Breast epithelium (tissue), 4 donors: ENCODE results near the gene ULBP1. TPM values are rescaled to one million over a fixed set of nuclear protein-coding genes. Genes with fewer than 3 reads are reported as not detected.

Source experiments
- DNase-seq, 2 donors: peaks; one replicate each; pipeline ENCODE4 v3.0.0-alpha.2; 2019; ENCODE audit warnings: low spot score in 2 of 2
- H3K27ac ChIP-seq, 2 donors: fragments of 200-600 bp; sonication (generic) in 1 of 2; one replicate each; pipeline ENCODE4 v1.5.1; 2016 to 2019; ENCODE audit warnings: mild to moderate bottlenecking in 1 of 2
- H3K27me3 ChIP-seq, 2 donors: fragments of 200-600 bp; sonication (generic) in 1 of 2; one replicate each; pipeline versions ENCODE4 v1.5.1 to v1.6.0; 2017 to 2019; ENCODE audit warnings: control low read depth in 1 of 2, mild to moderate bottlenecking in 1 of 2
- H3K36me3 ChIP-seq: fragments of 200-600 bp; one replicate; pipeline ENCODE4 v1.5.1; 2019
- H3K4me1 ChIP-seq, 2 donors: fragments of 200-600 bp; sonication (generic); one replicate each; pipeline ENCODE4 v1.5.1; 2016 to 2019; ENCODE audit warnings: control low read depth in 1 of 2
- H3K4me3 ChIP-seq, 3 donors: fragments of 200-600 bp; sonication (generic); 1 replicate in 2 of 3; 2 replicates in 1 of 3; pipeline ENCODE4 v1.5.1; 2016 to 2019; ENCODE audit warnings: mild to moderate bottlenecking in 3 of 3, moderate library complexity in 2 of 3
- H3K9me3 ChIP-seq, 2 donors: fragments of 200-600 bp; sonication (generic) in 1 of 2; one replicate each; pipeline ENCODE4 v1.5.1; 2016 to 2019; ENCODE audit warnings: control low read depth in 1 of 2
- CTCF ChIP-seq, 3 donors: fragments of 450-650 bp; IDR thresholded peaks; one replicate each; pipeline ENCODE4 v1.5.1; 2016 to 2017; ENCODE audit warnings: antibody characterized with exemption in 3 of 3, mild to moderate bottlenecking in 3 of 3, moderate library complexity in 3 of 3
- POLR2A ChIP-seq: fragments of 450-650 bp; IDR thresholded peaks from one replicate; pipeline ENCODE4 v1.6.1; 2016; ENCODE audit warnings: antibody characterized with exemption, mild to moderate bottlenecking, moderate library complexity
- POLR2AphosphoS5 ChIP-seq, 3 donors: sonication (generic); formaldehyde crosslinking; IDR thresholded peaks; one replicate each; pipeline ENCODE4 v1.6.1; 2017; ENCODE audit warnings: antibody characterized with exemption in 3 of 3
- intact Hi-C: fragments of 100-400 bp; cut with DNase I; formaldehyde crosslinking; loops from one replicate; pipeline ENCODE4 v1.15.1; 2023; ENCODE audit warnings: low total_unique reads
- total RNA-seq, 3 donors: library from RNA; depleted of rRNA; stranded (reverse); fragments of >200 nt; gene quantifications; one replicate each; pipeline ENCODE4 v1.1.0, GENCODE V29; 2016

ULBP1 gene
- total RNA-seq, 3 donors from 2014 or later, result under 0.01 to 0.29 TPM; not detected in 1

DNA sequence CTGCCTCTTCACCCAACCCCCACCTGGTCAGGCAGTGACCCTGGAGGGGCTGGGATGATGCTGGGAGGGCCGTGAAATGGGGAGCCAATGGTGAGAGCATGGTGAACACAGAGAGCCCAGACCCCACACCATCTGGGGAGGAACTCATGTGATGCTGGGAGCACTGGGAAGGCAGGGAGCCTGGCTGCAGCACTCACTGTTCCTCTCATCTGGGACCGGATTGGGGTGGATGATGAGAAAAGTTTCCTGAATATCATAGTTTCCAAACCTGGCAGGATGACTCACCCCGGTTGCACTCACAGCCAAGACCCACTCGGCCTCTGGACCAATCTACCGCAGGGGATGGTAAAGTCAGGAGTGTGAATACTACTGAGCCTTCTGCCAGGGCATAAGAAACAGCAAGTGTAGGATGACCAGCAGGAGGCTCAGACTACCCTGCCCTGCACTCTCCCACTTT lies 21.8 kb downstream of the ULBP1 start:
- H3K9me3 ChIP-seq, result peaks cover 0 to 5% of the 10 kb centered on the region in 2 donors
- no peak for TF ChIP-seq CTCF (IDR thresholded peaks at IDR 0.05)
- no peak for TF ChIP-seq POLR2A
- TF ChIP-seq POLR2AphosphoS5 (IDR thresholded peaks at IDR 0.05), result no peak
- H3K36me3 ChIP-seq, result no peaks in the 10 kb centered on the region
- H3K27ac ChIP-seq, result no peak overlapping the region
- H3K4me3 ChIP-seq, result no peak overlapping the region
- H3K4me1 ChIP-seq, result peaks cover 0 to 3% of the 10 kb centered on the region in 2 donors
- peaks cover 3 to 77% of the 10 kb centered on the region in 2 donors for H3K27me3 ChIP-seq
- intact Hi-C loops, result no loop called here
- peak in 1 of 2 donors; percentile 37 for DNase-seq

GRCh38 chr6:149987602-149988107 lies 23.9 kb downstream of the ULBP1 start:
- intact Hi-C loops, result no loop called here
- H3K36me3 ChIP-seq, result no peaks in the 10 kb centered on the region
- no peak overlapping the region for H3K27ac ChIP-seq
- TF ChIP-seq POLR2A, result no peak
- TF ChIP-seq POLR2AphosphoS5 (IDR thresholded peaks at IDR 0.05), result no peak
- no peak for TF ChIP-seq CTCF (IDR thresholded peaks at IDR 0.05)
- DNase-seq, result no peak
- H3K4me3 ChIP-seq, result no peak overlapping the region
- H3K4me1 ChIP-seq, result peaks cover 0 to 7% of the 10 kb centered on the region in 2 donors
- H3K9me3 ChIP-seq, result peaks cover 0 to 5% of the 10 kb centered on the region in 2 donors
- peaks cover 3 to 86% of the 10 kb centered on the region in 2 donors for H3K27me3 ChIP-seq

DNA sequence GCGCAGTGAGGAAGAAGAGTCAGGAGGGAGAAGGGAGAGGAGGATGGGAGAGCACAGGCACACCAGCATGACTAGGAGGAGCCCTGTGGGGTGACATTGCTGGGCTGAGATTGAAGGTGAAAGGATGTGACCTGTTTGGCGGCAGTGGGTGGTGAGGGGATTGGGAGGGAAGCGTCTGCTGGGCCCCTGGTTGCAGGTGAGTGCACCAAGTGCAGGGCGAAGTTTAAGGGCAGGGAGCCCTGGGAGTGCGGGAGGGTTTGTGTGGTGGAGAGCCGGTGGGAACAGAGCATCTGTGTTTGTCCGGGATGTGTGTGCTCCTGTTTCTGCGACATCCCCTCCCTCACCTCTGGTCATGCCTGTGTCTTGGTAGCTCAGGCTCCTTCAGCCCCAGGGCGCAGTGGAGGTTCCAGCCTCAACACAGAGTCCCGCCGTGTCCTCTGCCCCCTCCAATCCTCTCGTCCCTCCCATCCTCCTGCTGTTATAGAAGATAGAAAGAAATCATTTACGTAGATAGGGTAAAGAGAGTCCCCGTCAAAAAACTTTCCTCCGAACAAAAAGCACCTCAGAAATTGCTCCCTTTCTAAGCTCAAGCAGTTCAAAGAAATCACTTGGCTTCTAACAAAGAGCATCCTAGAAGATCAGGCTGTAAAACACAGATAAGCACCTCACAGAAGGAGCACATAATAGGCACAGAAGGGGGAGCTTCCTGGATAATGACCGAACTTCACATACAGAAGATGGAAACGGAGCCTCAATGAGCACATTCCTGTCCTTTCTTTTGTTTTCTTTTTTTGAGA lies 25.0 kb downstream of the ULBP1 start:
- intact Hi-C loops, result no loop called here
- Histone ChIP-seq H3K9me3 (peaks cover 0 to 5% of the 10 kb centered on the region in 2 donors), H3K4me1 (peaks cover 0 to 7% of the 10 kb centered on the region in 2 donors), H3K4me3 (no peak overlapping the region), H3K27me3 (peaks cover 3 to 89% of the 10 kb centered on the region in 2 donors), H3K36me3 (no peaks in the 10 kb centered on the region), H3K27ac (no peak overlapping the region)
- TF ChIP-seq POLR2AphosphoS5 (IDR thresholded peaks at IDR 0.05) (no peak), POLR2A (no peak), CTCF (IDR thresholded peaks at IDR 0.05) (no peak)
- DNase-seq, result no peak

DNA sequence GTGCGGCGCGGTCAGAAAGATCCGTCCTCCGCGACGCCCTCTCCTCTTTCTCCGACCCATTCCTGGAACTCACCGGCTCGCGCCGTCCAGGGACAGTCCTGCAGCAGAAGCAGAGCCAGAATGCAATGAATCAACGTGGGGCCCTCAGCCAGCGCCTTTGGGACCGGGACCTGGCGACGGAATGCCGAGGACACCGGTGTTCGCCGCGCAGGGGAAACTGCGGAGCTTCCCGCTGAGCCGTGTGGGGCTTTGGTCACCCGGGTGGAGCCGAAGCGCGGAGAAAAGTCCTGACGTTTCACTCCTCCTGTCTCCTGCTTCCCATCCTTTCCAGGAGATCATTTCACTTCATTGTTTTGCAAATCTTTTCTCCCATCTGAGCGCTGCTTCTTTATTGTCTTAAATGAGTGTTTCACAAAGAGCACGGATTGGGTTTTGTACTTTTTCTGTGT lies 26.5 kb downstream of the ULBP1 start:
- Histone ChIP-seq H3K4me1 (peaks cover 0 to 7% of the 10 kb centered on the region in 2 donors), H3K4me3 (peak overlapping the region in 2 of 3 donors; percentile 15 to 56), H3K27ac (no peak overlapping the region), H3K9me3 (peaks cover 0 to 5% of the 10 kb centered on the region in 2 donors), H3K27me3 (peaks cover 3 to 93% of the 10 kb centered on the region in 2 donors), H3K36me3 (no peaks in the 10 kb centered on the region)
- TF ChIP-seq POLR2A (no peak), CTCF (IDR thresholded peaks at IDR 0.05) (no peak), POLR2AphosphoS5 (IDR thresholded peaks at IDR 0.05) (no peak)
- intact Hi-C loops, result no loop called here
- peak in 1 of 2 donors; percentile 42 for DNase-seq
